HG03565 (cell line): ENCODE results near the gene SMIM43.
"Not testable (repeated sequence)": the region's sequence is repeated elsewhere in the genome, so short reads cannot be mapped to it uniquely, and the experiment has no call there.

Experiments
- ATAC-seq: cut with Tn5 transposase; IDR thresholded peaks from one replicate; pipeline ENCODE4 v1.9.1; 2021; ENCODE audit warnings: mild to moderate bottlenecking, moderate library complexity; ENCODE audit not compliant: unreplicated experiment

The SMIM43 gene

GRCh38 chr4:121784401-121784800, 19.4 kb upstream of the SMIM43 start:
- no peak for ATAC-seq

GRCh38 chr4:121783210-121783609, 18.2 kb upstream of the SMIM43 start:
- ATAC-seq = no peak

- ATAC-seq = no peak
These were observed 14.1 kb upstream of the SMIM43 start for GRCh38 chr4:121778991-121779628.

- ATAC-seq = peak; percentile 57
These were observed 12.7 kb upstream of the SMIM43 start for GRCh38 chr4:121777625-121778024.

- ATAC-seq = no peak
These were observed 11.8 kb upstream of the SMIM43 start for GRCh38 chr4:121776610-121777401.

GRCh38 chr4:121773883-121774282, 8.9 kb upstream of the SMIM43 start:
- no peak for ATAC-seq

- no peak for ATAC-seq
These were observed 6.9 kb upstream of the SMIM43 start for GRCh38 chr4:121771869-121772268.

- no peak for ATAC-seq
These were observed 4.4 kb upstream of the SMIM43 start for GRCh38 chr4:121769341-121769740.

- no peak for ATAC-seq
These were observed 2.2 kb upstream of the SMIM43 start for GRCh38 chr4:121767166-121767565.

GRCh38 chr4:121765971-121766538, 1.1 kb upstream of the SMIM43 start:
- no peak for ATAC-seq

- no peak for ATAC-seq
These were observed 373 bp upstream of the SMIM43 start for GRCh38 chr4:121765368-121765705.

- ATAC-seq = no peak
These were observed 662 bp downstream of the SMIM43 start for GRCh38 chr4:121764303-121764701.

- no peak for ATAC-seq
These were observed 4.8 kb downstream of the SMIM43 start for GRCh38 chr4:121760205-121760604.

GRCh38 chr4:121758925-121759568, 5.9 kb downstream of the SMIM43 start:
- no peak for ATAC-seq

- not testable (repeated sequence) for ATAC-seq
These were observed 12.8 kb downstream of the SMIM43 start for GRCh38 chr4:121752142-121752541.

- no peak for ATAC-seq
These were observed 15.7 kb downstream of the SMIM43 start for GRCh38 chr4:121749225-121749624.

- no peak for ATAC-seq
These were observed 22.2 kb downstream of the SMIM43 start for GRCh38 chr4:121742794-121743193.

GRCh38 chr4:121741751-121742150, 23.2 kb downstream of the SMIM43 start:
- no peak for ATAC-seq

- ATAC-seq = no peak
These were observed 24.1 kb downstream of the SMIM43 start for GRCh38 chr4:121740796-121741409.

GRCh38 chr4:121739575-121739974, 25.4 kb downstream of the SMIM43 start:
- no peak for ATAC-seq

- no peak for ATAC-seq
These were observed 26.0 kb downstream of the SMIM43 start for GRCh38 chr4:121738780-121739535.
